Measurements from ENCODE around the gene COA7. TPM values are rescaled to one million over a fixed set of nuclear protein-coding genes. Genes with fewer than 3 reads are reported as not detected.

Gene COA7
- total RNA-seq, 1 donor: 17.3 TPM

- no peak for TF ChIP-seq CTCF (IDR thresholded peaks at IDR 0.05; ENCODE audit: insufficient read depth, low read depth, low read length)
- no peak for DNase-seq (ENCODE audit: low read depth)
- H3K4me3 ChIP-seq (ENCODE audit: low read depth, low read length): no peak overlapping the region
Observed at GRCh38 chr1:52654063-52654462, 44.1 kb downstream of the COA7 start.

GRCh38 chr1:52653207-52653849 lies 44.8 kb downstream of the COA7 start:
- H3K4me3 ChIP-seq (ENCODE audit: low read depth, low read length): no peak overlapping the region
- DNase-seq (ENCODE audit: low read depth): no peak
- TF ChIP-seq CTCF (IDR thresholded peaks at IDR 0.05; ENCODE audit: insufficient read depth, low read depth, low read length): no peak

- no peak for TF ChIP-seq CTCF (IDR thresholded peaks at IDR 0.05; ENCODE audit: insufficient read depth, low read depth, low read length)
- DNase-seq (ENCODE audit: low read depth): no peak
- H3K4me3 ChIP-seq (ENCODE audit: low read depth, low read length): no peak overlapping the region
Observed at GRCh38 chr1:52651904-52652303, 46.2 kb downstream of the COA7 start.

GRCh38 chr1:52645261-52645660 lies 52.9 kb downstream of the COA7 start:
- no peak overlapping the region for H3K4me3 ChIP-seq (ENCODE audit: low read depth, low read length)
- no peak for DNase-seq (ENCODE audit: low read depth)
- no peak for TF ChIP-seq CTCF (IDR thresholded peaks at IDR 0.05; ENCODE audit: insufficient read depth, low read depth, low read length)

- no peak for DNase-seq (ENCODE audit: low read depth)
- TF ChIP-seq CTCF (IDR thresholded peaks at IDR 0.05; ENCODE audit: insufficient read depth, low read depth, low read length): no peak
Observed at GRCh38 chr1:52641307-52641706, 56.8 kb downstream of the COA7 start.

GRCh38 chr1:52640697-52641096 lies 57.5 kb downstream of the COA7 start:
- no peak for TF ChIP-seq CTCF (IDR thresholded peaks at IDR 0.05; ENCODE audit: insufficient read depth, low read depth, low read length)
- DNase-seq (ENCODE audit: low read depth): no peak

More at GRCh38 chr1:52641307-52641706, 56.8 kb downstream of the COA7 start:
- H3K4me3 ChIP-seq (ENCODE audit: low read depth, low read length): no peak overlapping the region

GRCh38 chr1:52637946-52638345 lies 60.2 kb downstream of the COA7 start:
- no peak overlapping the region for H3K4me3 ChIP-seq (ENCODE audit: low read depth, low read length)
- TF ChIP-seq CTCF (IDR thresholded peaks at IDR 0.05; ENCODE audit: insufficient read depth, low read depth, low read length): no peak
- DNase-seq (ENCODE audit: low read depth): no peak

More at GRCh38 chr1:52640697-52641096, 57.5 kb downstream of the COA7 start:
- H3K4me3 ChIP-seq (ENCODE audit: low read depth, low read length): no peak overlapping the region

All from fibroblast of villous mesenchyme (primary cell).